ENCODE data around the gene SERPING1.
"Not testable (repeated sequence)": the region's sequence is repeated elsewhere in the genome, so short reads cannot be mapped to it uniquely, and the experiment has no call there.

SERPING1 gene

GRCh38 chr11:57648801-57649735 is 51.6 kb downstream of the SERPING1 start:
- TF ChIP-seq ZNF274 (IDR thresholded peaks at IDR 0.05; ENCODE audit: low read depth, low read length) (no peak), YY1 (IDR thresholded peaks at IDR 0.05; ENCODE audit: insufficient read depth, insufficient read length) (no peak)
- Histone ChIP-seq H3K4me1 (ENCODE audit: insufficient read depth, insufficient read length) (peaks cover 31% of the 10 kb centered on the region), H3K9me3 (ENCODE audit: insufficient read depth, low read length) (no peaks in the 10 kb centered on the region), H3K9ac (ENCODE audit: insufficient read length, low read depth) (peak overlapping the region; percentile 67), H3K4me3 (ENCODE audit: insufficient read length, low read depth) (no peak overlapping the region), H3K36me3 (ENCODE audit: insufficient read depth, insufficient read length, low read length) (peaks cover 20% of the 10 kb centered on the region), H3K27me3 (ENCODE audit: insufficient read depth, insufficient read length) (no peaks in the 10 kb centered on the region)
- DNase-seq (ENCODE audit: low read depth, low spot score) = peak; percentile 76

- Histone ChIP-seq H3K9me3 (ENCODE audit: insufficient read depth, low read length) (no peaks in the 10 kb centered on the region), H3K9ac (ENCODE audit: insufficient read length, low read depth) (peak within 1 kb of the TSS; percentile 72), H3K4me3 (ENCODE audit: insufficient read length, low read depth) (peak within 1 kb of the TSS; percentile 18), H3K4me1 (ENCODE audit: insufficient read depth, insufficient read length) (peaks cover 31% of the 10 kb centered on the region), H3K36me3 (ENCODE audit: insufficient read depth, insufficient read length, low read length) (peaks cover 18% of the 10 kb centered on the region), H3K27me3 (ENCODE audit: insufficient read depth, insufficient read length) (no peaks in the 10 kb centered on the region)
- peak; percentile 82 for DNase-seq (ENCODE audit: low read depth, low spot score)
- TF ChIP-seq SUZ12 (IDR thresholded peaks at IDR 0.05; ENCODE audit: extremely low read depth, insufficient read depth, insufficient read length) (no peak), YY1 (IDR thresholded peaks at IDR 0.05; ENCODE audit: insufficient read depth, insufficient read length) (no peak), ZNF274 (IDR thresholded peaks at IDR 0.05; ENCODE audit: low read depth, low read length) (no peak)
Measured at GRCh38 chr11:57649826-57650738, 52.6 kb downstream of the SERPING1 start, which contains the start of gene YPEL4. Gene YPEL4, minus strand, starts transcription at chr11:57649912. Its CDS starts 2,805 bp downstream, at chr11:57647107.

- peaks cover 27% of the 10 kb centered on the region for H3K4me1 ChIP-seq (ENCODE audit: insufficient read depth, insufficient read length)
- DNase-seq (ENCODE audit: low read depth, low spot score) = no peak
- H3K27me3 ChIP-seq (ENCODE audit: insufficient read depth, insufficient read length) = no peaks in the 10 kb centered on the region
- H3K4me3 ChIP-seq (ENCODE audit: insufficient read length, low read depth) = no peak overlapping the region
- no peak overlapping the region for H3K9ac ChIP-seq (ENCODE audit: insufficient read length, low read depth)
- no peaks in the 10 kb centered on the region for H3K9me3 ChIP-seq (ENCODE audit: insufficient read depth, low read length)
- H3K36me3 ChIP-seq (ENCODE audit: insufficient read depth, insufficient read length, low read length) = peaks cover 12% of the 10 kb centered on the region
- TF ChIP-seq SUZ12 (IDR thresholded peaks at IDR 0.05; ENCODE audit: extremely low read depth, insufficient read depth, insufficient read length) (no peak), YY1 (IDR thresholded peaks at IDR 0.05; ENCODE audit: insufficient read depth, insufficient read length) (no peak), ZNF274 (IDR thresholded peaks at IDR 0.05; ENCODE audit: low read depth, low read length) (no peak)
Measured at GRCh38 chr11:57650739-57651090, 53.2 kb downstream of the SERPING1 start.

GRCh38 chr11:57651408-57651807 is 53.9 kb downstream of the SERPING1 start:
- no peaks in the 10 kb centered on the region for H3K9me3 ChIP-seq (ENCODE audit: insufficient read depth, low read length)
- no peak for TF ChIP-seq YY1 (IDR thresholded peaks at IDR 0.05; ENCODE audit: insufficient read depth, insufficient read length)
- TF ChIP-seq ZNF274 (IDR thresholded peaks at IDR 0.05; ENCODE audit: low read depth, low read length) = no peak
- TF ChIP-seq SUZ12 (IDR thresholded peaks at IDR 0.05; ENCODE audit: extremely low read depth, insufficient read depth, insufficient read length) = no peak
- no peak overlapping the region for H3K4me3 ChIP-seq (ENCODE audit: insufficient read length, low read depth)
- DNase-seq (ENCODE audit: low read depth, low spot score) = no peak
- peaks cover 22% of the 10 kb centered on the region for H3K4me1 ChIP-seq (ENCODE audit: insufficient read depth, insufficient read length)
- peaks cover under 1% of the 10 kb centered on the region for H3K27me3 ChIP-seq (ENCODE audit: insufficient read depth, insufficient read length)
- peaks cover 5% of the 10 kb centered on the region for H3K36me3 ChIP-seq (ENCODE audit: insufficient read depth, insufficient read length, low read length)
- H3K9ac ChIP-seq (ENCODE audit: insufficient read length, low read depth) = no peak overlapping the region

- DNase-seq (ENCODE audit: low read depth, low spot score); H3K9ac ChIP-seq (ENCODE audit: insufficient read length, low read depth); H3K9me3 ChIP-seq (ENCODE audit: insufficient read depth, low read length); H3K27me3 ChIP-seq (ENCODE audit: insufficient read depth, insufficient read length); H3K36me3 ChIP-seq (ENCODE audit: insufficient read depth, insufficient read length, low read length); H3K4me3 ChIP-seq (ENCODE audit: insufficient read length, low read depth): not testable (repeated sequence)
- H3K4me1 ChIP-seq (ENCODE audit: insufficient read depth, insufficient read length) = peaks cover 15% of the 10 kb centered on the region
Measured at GRCh38 chr11:57652230-57652629, 54.7 kb downstream of the SERPING1 start.

- H3K9me3 ChIP-seq (ENCODE audit: insufficient read depth, low read length) = no peaks in the 10 kb centered on the region
- TF ChIP-seq YY1 (IDR thresholded peaks at IDR 0.05; ENCODE audit: insufficient read depth, insufficient read length) = no peak
- no peak for TF ChIP-seq ZNF274 (IDR thresholded peaks at IDR 0.05; ENCODE audit: low read depth, low read length)
- no peak for TF ChIP-seq SUZ12 (IDR thresholded peaks at IDR 0.05; ENCODE audit: extremely low read depth, insufficient read depth, insufficient read length)
- no peak overlapping the region for H3K4me3 ChIP-seq (ENCODE audit: insufficient read length, low read depth)
- H3K9ac ChIP-seq (ENCODE audit: insufficient read length, low read depth) = no peak overlapping the region
- no peaks in the 10 kb centered on the region for H3K36me3 ChIP-seq (ENCODE audit: insufficient read depth, insufficient read length, low read length)
- DNase-seq (ENCODE audit: low read depth, low spot score) = no peak
- H3K27me3 ChIP-seq (ENCODE audit: insufficient read depth, insufficient read length) = peaks cover 6% of the 10 kb centered on the region
- H3K4me1 ChIP-seq (ENCODE audit: insufficient read depth, insufficient read length) = peaks cover 14% of the 10 kb centered on the region
Measured at GRCh38 chr11:57652662-57653061, 55.2 kb downstream of the SERPING1 start.

GRCh38 chr11:57653163-57653562 is 55.7 kb downstream of the SERPING1 start:
- TF ChIP-seq YY1 (IDR thresholded peaks at IDR 0.05; ENCODE audit: insufficient read depth, insufficient read length) (no peak), ZNF274 (IDR thresholded peaks at IDR 0.05; ENCODE audit: low read depth, low read length) (no peak), SUZ12 (IDR thresholded peaks at IDR 0.05; ENCODE audit: extremely low read depth, insufficient read depth, insufficient read length) (no peak)
- peaks cover 11% of the 10 kb centered on the region for H3K4me1 ChIP-seq (ENCODE audit: insufficient read depth, insufficient read length)
- H3K4me3 ChIP-seq (ENCODE audit: insufficient read length, low read depth) = no peak overlapping the region
- H3K9ac ChIP-seq (ENCODE audit: insufficient read length, low read depth) = no peak overlapping the region
- no peak for DNase-seq (ENCODE audit: low read depth, low spot score)
- no peaks in the 10 kb centered on the region for H3K36me3 ChIP-seq (ENCODE audit: insufficient read depth, insufficient read length, low read length)
- H3K9me3 ChIP-seq (ENCODE audit: insufficient read depth, low read length) = no peaks in the 10 kb centered on the region
- H3K27me3 ChIP-seq (ENCODE audit: insufficient read depth, insufficient read length) = peaks cover 6% of the 10 kb centered on the region

Data from NT2/D1 (cell line).